Adrenal gland (tissue), 12 donors: ENCODE measurements around the gene NFIB. TPM values are rescaled to one million over a fixed set of nuclear protein-coding genes. Genes with fewer than 3 reads are reported as not detected.

ENCODE experiments used
- DNase-seq, 7 donors: peaks; one replicate each; pipeline ENCODE4 v3.0.0-alpha.2; 2019 to 2020
- H3K27ac ChIP-seq, 5 donors: fragments of 200-600 bp; sonication (generic) in 4 of 5; 1 replicate in 3 of 5; 2 replicates in 2 of 5; pipeline versions ENCODE4 v1.5.1 to v1.8.0; 2016 to 2020; ENCODE audit warnings: mild to moderate bottlenecking in 1 of 5
- H3K27me3 ChIP-seq: fragments of 200-600 bp; 2 replicates; pipeline ENCODE4 v1.8.0; 2021
- H3K36me3 ChIP-seq, 2 donors: fragments of 200-600 bp; replicated peaks in 1 of 2; 1 replicate in 1 of 2; 2 replicates in 1 of 2; pipeline versions ENCODE4 v1.5.1 to v1.8.0; 2018 to 2022
- H3K4me1 ChIP-seq, 2 donors: fragments of 200-600 bp; replicated peaks in 1 of 2; 1 replicate in 1 of 2; 2 replicates in 1 of 2; pipeline versions ENCODE4 v1.5.1 to v1.8.0; 2018 to 2021
- H3K4me3 ChIP-seq, 4 donors: fragments of 200-600 bp; sonication (generic) in 3 of 4; one replicate each; pipeline ENCODE4 v1.5.1; 2016 to 2018
- H3K9me3 ChIP-seq, 3 donors: fragments of 200-600 bp; sonication (generic) in 1 of 3; replicated peaks in 1 of 3; 1 replicate in 2 of 3; 2 replicates in 1 of 3; pipeline versions ENCODE4 v1.5.1 to v1.8.0; 2016 to 2021
- CTCF ChIP-seq, 6 experiments: fragments of 450-650 bp in 4 of 6; fragments of 200-600 bp in 2 of 6; sonication (generic) in 1 of 6; IDR thresholded peaks; 1 replicate in 5 of 6; 2 replicates in 1 of 6; pipeline versions ENCODE4 v1.5.1 to v1.8.0; 2016 to 2021; ENCODE audit warnings: antibody characterized with exemption in 6 of 6, mild to moderate bottlenecking in 2 of 6, moderate library complexity in 1 of 6
- POLR2A ChIP-seq, 2 donors: fragments of 450-650 bp; IDR thresholded peaks; one replicate each; pipeline ENCODE4 v1.6.1; 2017; ENCODE audit warnings: antibody characterized with exemption in 2 of 2, mild to moderate bottlenecking in 2 of 2, moderate library complexity in 1 of 2
- WGBS, 4 donors: extraction: QIAGEN DNeasy Blood & Tissue Kit in 2 of 4; methylation state at CpG; one replicate each; pipeline versions ENCODE4 v1.1.5 to v1.1.7; 2013 to 2017; 5-methylcytosine and 5-hydroxymethylcytosine counted together
- intact Hi-C, 2 donors: fragments of 100-400 bp; cut with DNase I; formaldehyde crosslinking; loops; one replicate each; pipeline versions ENCODE4 v1.14.1 to v1.15.0; 2022 to 2023
- polyA plus RNA-seq, 3 donors: library from polyadenylated mRNA; stranded (reverse); fragments of 200-250 nt in 2 of 3; fragments of 350-450 nt in 1 of 3; fragmentation: Illumina TruSeq in 1 of 3; extraction: RNeasy Lipid Tissue Mini Kit (QIAGEN cat#74804) in 1 of 3; gene quantifications; one replicate each; pipeline ENCODE4 v1.2.3, GENCODE V29; 2013 to 2014
- total RNA-seq, 9 donors: library from RNA; depleted of rRNA in 4 of 9; stranded (reverse); fragments of >200 nt in 4 of 9; fragments of 120-200 nt in 1 of 9; fragmentation: NEBNext Ultra II Directional in 1 of 9; extraction: Animal tissue kit (Norgen Biotek cat#: 25700) in 1 of 9; gene quantifications; one replicate each; pipeline versions ENCODE4 v1.1.0 to v1.2.4, GENCODE V29; 2013 to 2023
- donor health status: healthy with polysubstance abuse.
- donor health status: Bipolar disorder and iron deficiency.
- donor health status: DM: yes; HTN: yes; CAD: no.
- donor health status: DM: no; HTN: no; CAD: no.
- donor health status: DM: no; HTN: no; CAD: no.
- donor health status: DM: yes; HTN: yes; CAD: no.

NFIB gene
- total and polyA plus RNA-seq, 12 donors, result 10.9 to 84.1 (median 43.0) TPM

GRCh38 chr9:14325147-14325546 is 11.2 kb upstream of the NFIB start:
- Histone ChIP-seq H3K27ac (no peak overlapping the region), H3K4me3 (no peak overlapping the region), H3K27me3 (no peaks in the 10 kb centered on the region), H3K4me1 (peaks cover 0 to 20% of the 10 kb centered on the region in 2 donors), H3K9me3 (no peaks in the 10 kb centered on the region), H3K36me3 (no peaks in the 10 kb centered on the region)
- DNase-seq, result no peak
- TF ChIP-seq POLR2A (IDR thresholded peaks at IDR 0.05) (no peak), CTCF (IDR thresholded peaks at IDR 0.05) (no peak)
- intact Hi-C loops, result no loop called here

GRCh38 chr9:14323985-14324650 is 10.2 kb upstream of the NFIB start:
- TF ChIP-seq CTCF (IDR thresholded peaks at IDR 0.05) (no peak), POLR2A (IDR thresholded peaks at IDR 0.05) (no peak)
- H3K27me3 ChIP-seq, result no peaks in the 10 kb centered on the region
- no peak overlapping the region for H3K27ac ChIP-seq
- WGBS, 4 donors, result 90 to 95% (median 93%) methylated on average over 2 of the region's 2 CpGs
- no peaks in the 10 kb centered on the region for H3K36me3 ChIP-seq
- DNase-seq, result no peak
- no peaks in the 10 kb centered on the region for H3K9me3 ChIP-seq
- H3K4me3 ChIP-seq, result no peak overlapping the region
- intact Hi-C loops, result no loop called here
- H3K4me1 ChIP-seq, result peaks cover 0 to 28% of the 10 kb centered on the region in 2 donors

GRCh38 chr9:14323083-14323971 is 9.4 kb upstream of the NFIB start:
- intact Hi-C loops, result no loop called here
- Histone ChIP-seq H3K27ac (peak overlapping the region; percentile 50 to 96 (median 82)), H3K9me3 (no peaks in the 10 kb centered on the region), H3K4me3 (peak overlapping the region; percentile 56 to 98 (median 86)), H3K4me1 (peaks cover 0 to 35% of the 10 kb centered on the region in 2 donors), H3K36me3 (no peaks in the 10 kb centered on the region), H3K27me3 (no peaks in the 10 kb centered on the region)
- DNase-seq, result no peak
- TF ChIP-seq CTCF (IDR thresholded peaks at IDR 0.05) (no peak), POLR2A (IDR thresholded peaks at IDR 0.05) (no peak)
- WGBS, 4 donors, result 21 to 27% (median 24%) methylated on average over 17 of the region's 17 CpGs

GRCh38 chr9:14322211-14323082 is 8.5 kb upstream of the NFIB start:
- no peaks in the 10 kb centered on the region for H3K36me3 ChIP-seq
- H3K4me1 ChIP-seq, result peaks cover 0 to 40% of the 10 kb centered on the region in 2 donors
- peak overlapping the region; percentile 56 to 98 (median 86) for H3K4me3 ChIP-seq
- DNase-seq, result peak; percentile 90 to 93 (median 91)
- no peaks in the 10 kb centered on the region for H3K27me3 ChIP-seq
- TF ChIP-seq POLR2A (IDR thresholded peaks at IDR 0.05) (peak; percentile 45 to 68), CTCF (IDR thresholded peaks at IDR 0.05) (peak; percentile 34 to 70 (median 54))
- intact Hi-C loops, result no loop called here
- peak overlapping the region; percentile 50 to 96 (median 82) for H3K27ac ChIP-seq
- WGBS, 4 donors, result 0 to 1% (median 0%) methylated on average over 20 to 98 of the region's 98 CpGs
- no peaks in the 10 kb centered on the region for H3K9me3 ChIP-seq
